PC-3 (cell line): ENCODE results near the gene UBA6.

Experiments
- CTCF ChIP-seq: fragments of 300-600 bp; sonication (generic); conservative IDR thresholded peaks from 2 replicates; pipeline ENCODE4 v1.5.1; 2017; ENCODE audit warnings: antibody characterized with exemption, low read depth, mild to moderate bottlenecking, low read length
- EZH2phosphoT487 ChIP-seq: fragments of 300-600 bp; sonication (generic); IDR thresholded peaks from 2 replicates; pipeline ENCODE4 v1.6.1; 2018; ENCODE audit warnings: mild to moderate bottlenecking, antibody characterized with exemption, low read length, borderline replicate concordance

- no peak for TF ChIP-seq CTCF
- no peak for TF ChIP-seq EZH2phosphoT487
These were observed 49.4 kb downstream of the UBA6 start for GRCh38 chr4:67651536-67651935.
